ENCODE measurements around the gene B3GALT4.
"Not testable (repeated sequence)": the region's sequence is repeated elsewhere in the genome, so short reads cannot be mapped to it uniquely, and the experiment has no call there.

GRCh38 chr6:33285214-33285613 is 8.3 kb downstream of the B3GALT4 start:
- TF ChIP-seq POLR2A, CTCF (IDR thresholded peaks at IDR 0.05): not testable (repeated sequence)

All from Peyer's patch (tissue), 4 donors.